HCT116 (cell line): ENCODE results near the gene MEGF8.

Experiments
- CTCF ChIP-seq, 3 experiments: fragments of 200-600 bp in 1 of 3; sonication (generic) in 1 of 3; IDR thresholded peaks in 2 of 3; conservative IDR thresholded peaks in 1 of 3; 2 replicates each; pipeline ENCODE4 v1.5.1; 2012 to 2017; ENCODE audit warnings: low read depth in 2 of 3, low read length in 2 of 3, antibody characterized with exemption in 1 of 3, borderline replicate concordance in 1 of 3, control low read depth in 1 of 3, mild to moderate bottlenecking in 1 of 3, mixed read lengths in 1 of 3, mixed run types in 1 of 3, moderate library complexity in 1 of 3; ENCODE audit not compliant: insufficient read depth in 1 of 3
- EZH2 ChIP-seq: fragments of 200-600 bp; sonication (generic); IDR thresholded peaks from 2 replicates; pipeline ENCODE4 v1.6.1; 2017; ENCODE audit warnings: antibody characterized with exemption, mixed run types
- EZH2phosphoT487 ChIP-seq: fragments of 200-600 bp; IDR thresholded peaks from 2 replicates; pipeline ENCODE4 v1.6.1; 2018; ENCODE audit warnings: antibody characterized with exemption, borderline replicate concordance
- JUND ChIP-seq: IDR thresholded peaks from 2 replicates; pipeline ENCODE4 v1.6.1; 2012
- POLR2A ChIP-seq: IDR thresholded peaks from 2 replicates; pipeline ENCODE4 v1.7.0; 2011; ENCODE audit warnings: borderline replicate concordance; ENCODE audit not compliant: insufficient read depth, insufficient read length; ENCODE audit errors: extremely low read depth
- SIN3A ChIP-seq: IDR thresholded peaks from 2 replicates; pipeline ENCODE4 v1.6.1; 2012; ENCODE audit warnings: low read depth
- SP1 ChIP-seq: IDR thresholded peaks from 2 replicates; pipeline ENCODE4 v1.6.1; 2012; ENCODE audit warnings: low read depth
- SRF ChIP-seq: IDR thresholded peaks from 2 replicates; pipeline ENCODE4 v1.6.1; 2012; ENCODE audit warnings: low read depth
- YY1 ChIP-seq: IDR thresholded peaks from 2 replicates; pipeline ENCODE4 v1.6.1; 2011; ENCODE audit warnings: low read length, low read depth, moderate library complexity, mild to moderate bottlenecking; ENCODE audit not compliant: insufficient replicate concordance; ENCODE audit errors: extremely low read depth
- ZFX ChIP-seq: fragments of 450-650 bp; IDR thresholded peaks from 2 replicates; pipeline ENCODE4 v1.6.1; 2017
- ZNF274 ChIP-seq: fragments of 200-500 bp; sonication (Bioruptor generic); IDR thresholded peaks from 2 replicates; pipeline ENCODE4 v1.6.1; 2014; ENCODE audit warnings: mild to moderate bottlenecking, low read depth, low read length, inconsistent platforms

GRCh38 chr19:42276284-42276683 is 49.2 kb upstream of the MEGF8 start:
- TF ChIP-seq CTCF (IDR thresholded peaks at IDR 0.05 in 2 of 3, conservative IDR thresholded peaks at IDR 0.05 in 1 of 3; ENCODE audit: borderline replicate concordance in 1 of 3, insufficient read depth in 1 of 3, low read depth in 2 of 3, low read length in 2 of 3): no peak
- TF ChIP-seq SIN3A: no peak
- no peak for TF ChIP-seq POLR2A
- TF ChIP-seq EZH2: no peak
- TF ChIP-seq EZH2phosphoT487: no peak
- no peak for TF ChIP-seq ZFX
- no peak for TF ChIP-seq SP1
- TF ChIP-seq ZNF274: no peak
- TF ChIP-seq JUND: no peak
- TF ChIP-seq YY1: no peak
- TF ChIP-seq SRF: no peak
